GM13976 (cell line): ENCODE measurements around the gene LRP8.

Experiments used
- DNase-seq: peaks from one replicate; pipeline ENCODE4 v3.0.0; 2012; ENCODE audit warnings: low spot score
- in situ Hi-C: fragments of 300-500 bp; cut with MboI; formaldehyde crosslinking; loops from one replicate; pipeline ENCODE4 v1.12.0; 2022; ENCODE audit warnings: low sequenced_read_pairs, mixed read lengths, inconsistent platforms; ENCODE audit not compliant: unreplicated experiment
- TF ChIP-seq, protein P1 (sequence below): IDR thresholded peaks from 2 replicates; pipeline ENCODE4 v1.5.1; 2012; ENCODE audit warnings: borderline replicate concordance, mild to moderate bottlenecking; ENCODE audit not compliant: insufficient read depth; ENCODE audit errors: extremely low read depth, missing control alignments, control extremely low read depth

The LRP8 gene

DNA sequence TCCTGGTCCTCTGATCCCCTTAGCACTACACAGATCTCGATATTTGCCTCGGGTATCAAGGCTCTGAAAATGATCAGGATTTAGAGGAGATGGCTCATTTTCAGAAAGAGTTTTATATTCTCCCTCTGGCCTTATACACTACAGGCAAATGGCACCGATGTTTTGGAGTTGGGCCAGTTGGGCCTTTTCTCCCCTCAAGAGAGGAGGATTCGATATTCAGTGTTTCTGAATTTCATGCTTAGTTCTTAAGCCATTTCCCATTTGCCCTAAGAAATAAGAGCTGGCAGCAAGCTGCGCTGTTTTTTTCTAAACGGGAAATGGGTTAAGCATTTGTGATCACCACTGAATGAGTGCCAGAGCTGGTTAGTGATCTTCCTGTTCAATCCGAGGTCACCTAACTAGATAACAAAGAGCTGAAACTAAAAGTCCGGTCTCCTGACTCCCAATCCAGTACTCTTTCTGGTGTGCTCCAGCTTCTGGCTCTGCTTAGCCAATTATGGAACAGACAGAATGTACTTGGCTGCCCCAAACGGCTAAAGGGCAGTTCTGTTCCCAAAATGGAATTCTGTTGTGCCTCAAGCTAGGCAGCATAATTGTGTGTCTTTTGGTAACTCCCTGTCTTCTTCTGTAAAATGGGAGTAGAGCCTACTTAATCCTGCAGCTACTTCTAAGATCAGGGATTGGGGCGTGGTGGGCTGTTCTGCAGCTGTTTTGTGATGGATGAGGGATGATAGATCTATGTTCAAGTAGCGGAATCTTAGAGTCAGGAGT lies 132.4 kb downstream of the LRP8 start:
- in situ Hi-C loops, result loop anchor here (25.0 kb wide), 2 partner anchors 283 to 483 kb away; partner anchors contain the start of gene ECHDC2
- no peak for DNase-seq
- TF ChIP-seq, protein P1, sequence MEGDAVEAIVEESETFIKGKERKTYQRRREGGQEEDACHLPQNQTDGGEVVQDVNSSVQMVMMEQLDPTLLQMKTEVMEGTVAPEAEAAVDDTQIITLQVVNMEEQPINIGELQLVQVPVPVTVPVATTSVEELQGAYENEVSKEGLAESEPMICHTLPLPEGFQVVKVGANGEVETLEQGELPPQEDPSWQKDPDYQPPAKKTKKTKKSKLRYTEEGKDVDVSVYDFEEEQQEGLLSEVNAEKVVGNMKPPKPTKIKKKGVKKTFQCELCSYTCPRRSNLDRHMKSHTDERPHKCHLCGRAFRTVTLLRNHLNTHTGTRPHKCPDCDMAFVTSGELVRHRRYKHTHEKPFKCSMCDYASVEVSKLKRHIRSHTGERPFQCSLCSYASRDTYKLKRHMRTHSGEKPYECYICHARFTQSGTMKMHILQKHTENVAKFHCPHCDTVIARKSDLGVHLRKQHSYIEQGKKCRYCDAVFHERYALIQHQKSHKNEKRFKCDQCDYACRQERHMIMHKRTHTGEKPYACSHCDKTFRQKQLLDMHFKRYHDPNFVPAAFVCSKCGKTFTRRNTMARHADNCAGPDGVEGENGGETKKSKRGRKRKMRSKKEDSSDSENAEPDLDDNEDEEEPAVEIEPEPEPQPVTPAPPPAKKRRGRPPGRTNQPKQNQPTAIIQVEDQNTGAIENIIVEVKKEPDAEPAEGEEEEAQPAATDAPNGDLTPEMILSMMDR, result no peak
